CD4-positive, alpha-beta T cell treated with Interleukin-15 for 1 hour (primary cell): ENCODE measurements around the gene COX19.
"Not testable (repeated sequence)": the region's sequence is repeated elsewhere in the genome, so short reads cannot be mapped to it uniquely, and the experiment has no call there.

Source experiments
- DNase-seq: peaks from one replicate; pipeline ENCODE4 v3.0.0-alpha.2; 2020

The COX19 gene

DNA sequence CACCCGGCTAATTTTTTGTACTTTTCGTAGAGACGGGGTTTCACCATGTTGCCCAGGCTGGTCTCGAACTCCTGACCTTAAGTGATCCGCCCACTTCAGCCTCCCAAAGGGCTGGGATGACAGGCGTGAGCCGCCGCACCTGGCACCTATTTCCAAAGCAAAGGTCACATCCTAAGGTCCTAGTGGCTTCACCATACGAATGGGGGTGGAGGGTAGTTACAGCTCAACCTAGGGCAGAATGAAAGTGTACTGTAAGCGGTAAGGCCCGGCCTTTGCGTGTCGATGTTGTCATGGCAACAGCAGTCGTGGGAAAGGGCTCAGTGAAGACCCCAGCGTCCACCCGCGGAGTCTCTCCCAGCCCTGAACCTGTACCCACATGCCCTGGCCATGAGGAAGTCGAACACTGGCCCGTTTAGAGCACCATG lies 1.6 kb upstream of the COX19 start:
- DNase-seq: no peak

- no peak for DNase-seq
These were observed 539 bp upstream of the COX19 start for GRCh38 chr7:975702-976473.

- no peak for DNase-seq
These were observed 1.2 kb downstream of the COX19 start for GRCh38 chr7:974172-974571.

GRCh38 chr7:973312-973711 lies 2.0 kb downstream of the COX19 start:
- no peak for DNase-seq

DNA sequence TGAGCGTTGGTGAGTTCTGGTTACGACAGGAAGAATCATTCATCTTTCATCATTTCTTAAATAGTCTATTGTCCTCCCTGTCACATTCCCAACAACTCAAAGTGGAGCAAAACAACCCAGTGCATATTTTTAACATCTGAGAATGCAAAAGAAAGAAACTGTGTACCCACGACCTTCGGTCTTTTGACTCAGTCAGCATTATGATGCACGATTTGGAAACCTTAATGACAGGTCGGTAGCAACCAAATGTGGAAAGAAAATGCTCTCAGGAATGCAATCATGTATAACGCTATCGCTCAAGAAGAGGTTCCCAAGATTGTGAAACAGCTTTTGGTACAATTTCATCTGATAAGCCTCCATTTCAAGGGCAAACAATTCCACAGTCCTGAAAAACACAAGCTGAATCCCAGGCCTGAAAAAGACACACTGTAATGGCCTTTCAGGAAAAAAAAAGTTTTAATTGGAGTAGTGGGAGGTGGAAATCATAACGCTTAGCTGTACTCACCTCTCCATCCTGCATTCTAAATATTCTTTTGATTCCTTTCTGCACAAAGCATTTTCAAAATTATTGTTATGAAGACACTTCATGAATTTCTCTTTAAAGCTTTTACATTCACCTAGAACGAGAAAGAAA lies 2.6 kb downstream of the COX19 start:
- no peak for DNase-seq

DNA sequence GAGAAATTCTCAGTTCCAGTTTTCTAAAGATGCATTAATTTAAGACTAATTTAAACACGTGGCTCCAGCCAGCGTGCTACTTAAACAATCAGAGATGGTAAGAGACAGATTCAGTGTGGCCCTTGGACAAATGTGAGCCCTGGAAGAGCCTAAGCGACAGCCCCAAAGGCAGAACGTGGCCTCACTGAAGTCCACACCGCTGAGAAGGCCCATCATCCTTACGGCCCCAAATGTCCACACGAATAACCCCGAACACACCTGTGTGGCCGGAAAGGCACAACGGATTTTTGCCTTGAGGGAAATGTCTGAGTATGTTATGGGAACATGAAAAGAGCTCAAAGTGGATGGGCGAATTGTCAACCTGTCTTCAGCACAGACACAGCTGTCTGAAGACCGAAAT lies 3.2 kb downstream of the COX19 start:
- no peak for DNase-seq

GRCh38 chr7:970744-971143 lies 4.6 kb downstream of the COX19 start:
- no peak for DNase-seq

DNA sequence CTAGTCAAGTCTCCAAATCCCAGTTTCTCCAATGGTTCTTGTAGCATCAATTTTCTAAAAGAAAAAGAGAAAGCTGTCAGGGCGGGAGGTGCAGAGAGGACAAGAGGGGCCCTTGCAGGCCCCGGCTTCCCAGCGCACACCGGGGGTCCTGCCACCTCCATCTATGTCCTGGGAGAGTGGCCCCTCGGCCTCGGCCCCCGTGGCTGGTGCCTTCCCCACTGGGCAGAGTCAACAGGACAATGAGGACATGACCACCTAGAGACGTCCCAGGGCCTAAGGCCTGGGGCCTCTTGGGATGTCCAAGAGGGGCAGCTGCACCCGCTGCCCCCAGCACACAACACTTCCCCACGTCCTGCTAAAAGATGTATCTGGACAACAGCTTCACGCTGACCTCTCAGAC lies 5.9 kb downstream of the COX19 start:
- no peak for DNase-seq

- no peak for DNase-seq
These were observed 6.9 kb downstream of the COX19 start for GRCh38 chr7:968205-969105.

GRCh38 chr7:967361-968082 lies 7.8 kb downstream of the COX19 start:
- no peak for DNase-seq

DNA sequence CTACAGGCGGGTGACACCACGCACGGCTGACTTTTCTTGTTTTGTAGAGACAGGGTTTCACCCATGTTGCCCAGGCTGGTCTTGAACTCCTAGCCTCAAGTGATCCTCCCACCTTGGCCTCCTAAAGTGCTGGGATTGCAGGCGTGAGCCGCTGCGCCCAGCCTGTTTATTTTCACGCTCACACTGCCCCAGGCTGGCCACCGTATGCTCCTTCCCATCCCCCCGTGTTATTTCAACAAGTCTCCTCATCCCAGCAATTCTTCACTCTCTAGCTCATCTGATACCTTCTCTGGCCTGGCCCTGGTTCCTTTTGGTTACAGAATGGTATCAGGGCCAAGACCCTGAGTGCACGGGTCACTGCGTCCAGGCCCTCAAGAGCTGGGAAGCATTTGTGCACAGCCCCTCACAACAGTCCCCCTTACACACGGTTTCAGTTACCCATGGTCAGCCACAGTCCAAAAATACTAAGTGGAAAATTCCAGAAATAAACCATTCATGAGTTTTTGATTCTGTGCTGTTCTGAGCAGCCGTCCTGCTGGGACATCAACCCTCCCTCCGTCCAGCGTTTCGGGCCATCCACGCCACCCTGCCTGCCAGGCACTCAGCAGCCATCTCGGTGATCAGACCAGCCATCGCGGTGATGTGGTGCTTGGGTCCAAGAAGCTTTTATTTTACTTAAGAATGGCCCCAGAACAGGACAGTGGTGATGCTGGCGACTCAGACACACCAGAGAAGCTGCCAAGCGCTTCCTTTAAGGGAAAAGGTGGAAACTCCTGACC lies 8.9 kb downstream of the COX19 start:
- DNase-seq: no peak

DNA sequence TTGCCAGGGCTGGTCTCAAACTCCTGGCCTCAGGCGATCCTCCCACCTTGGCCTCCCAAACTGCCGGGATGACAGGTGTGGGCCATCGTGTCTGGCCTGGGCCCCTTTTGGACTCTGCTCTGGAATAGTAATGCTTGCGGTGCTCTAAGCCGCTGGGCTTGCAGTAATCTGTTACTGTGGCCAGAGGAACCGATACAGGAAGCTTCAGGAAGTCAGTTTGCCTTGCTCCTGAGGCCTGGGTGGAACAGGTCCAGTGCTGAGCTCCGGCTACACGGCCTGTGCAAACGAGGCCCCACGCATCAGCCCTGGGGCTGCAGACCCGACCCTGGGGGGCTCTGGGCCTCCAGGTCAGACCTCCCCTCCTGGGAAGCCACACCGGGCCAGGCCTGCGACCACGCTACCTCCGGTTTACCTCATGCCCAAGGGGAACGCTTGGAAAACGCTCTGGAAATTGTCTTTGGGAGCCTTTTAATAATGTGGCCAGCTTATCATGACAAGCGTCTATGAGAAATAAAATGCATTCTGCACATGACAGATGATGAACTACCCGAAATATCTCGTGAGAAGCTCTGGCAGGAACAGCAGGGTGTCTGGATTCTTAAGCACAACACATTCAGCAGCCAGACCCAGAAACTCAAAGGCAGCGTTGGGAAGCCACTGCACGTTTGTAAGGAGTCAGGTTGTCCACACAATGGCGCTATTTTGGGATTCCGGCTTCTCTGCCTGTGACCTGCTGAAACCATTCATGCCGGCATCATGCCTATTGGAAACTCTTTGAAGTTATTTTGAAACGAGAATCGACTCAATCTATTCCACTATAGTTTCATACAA lies 10.7 kb downstream of the COX19 start:
- DNase-seq: no peak

DNA sequence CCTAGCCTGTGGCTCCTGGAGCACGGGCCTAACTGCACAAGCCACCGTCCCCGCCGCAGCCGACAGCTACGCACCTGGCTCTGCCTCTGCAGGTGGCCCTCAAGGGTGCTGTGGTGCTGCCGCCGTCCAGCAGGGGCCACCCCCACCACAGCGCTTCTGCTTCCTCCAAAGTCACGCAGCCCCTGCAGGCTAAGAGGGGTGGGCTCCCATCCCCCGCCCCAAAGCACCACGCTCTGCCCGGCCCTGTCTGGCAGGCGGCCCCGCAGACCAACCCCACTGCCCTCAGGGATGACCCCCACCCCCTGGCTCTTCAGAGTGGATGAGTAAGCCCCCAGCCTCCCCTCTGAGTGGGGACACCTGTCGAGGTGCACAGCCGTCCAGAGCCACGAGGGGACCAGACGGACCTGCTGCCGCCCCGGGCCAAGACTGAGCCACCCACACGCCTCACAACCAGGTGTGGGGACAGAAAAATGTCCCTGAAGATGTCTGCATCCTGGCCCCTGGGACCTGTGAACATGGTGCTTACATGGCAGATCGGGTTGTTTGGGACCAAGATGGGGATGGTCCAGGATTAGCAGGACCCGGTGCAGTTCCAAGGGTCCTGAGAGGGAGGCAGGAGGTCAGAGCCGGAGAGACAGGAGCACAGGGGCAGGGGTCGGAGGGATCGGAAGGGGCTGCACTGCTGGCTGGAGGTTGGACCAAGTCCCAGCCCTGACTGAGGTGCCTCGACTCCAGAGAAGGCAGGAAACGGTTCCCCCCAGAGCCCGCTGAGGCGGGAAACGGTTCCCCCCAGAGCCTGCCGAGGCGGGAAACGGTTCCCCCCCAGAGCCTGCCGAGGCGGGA lies 11.9 kb downstream of the COX19 start:
- DNase-seq: no peak

GRCh38 chr7:962401-963081 lies 12.8 kb downstream of the COX19 start:
- DNase-seq: no peak

- DNase-seq: no peak
These were observed 13.6 kb downstream of the COX19 start for GRCh38 chr7:961546-962400.

DNA sequence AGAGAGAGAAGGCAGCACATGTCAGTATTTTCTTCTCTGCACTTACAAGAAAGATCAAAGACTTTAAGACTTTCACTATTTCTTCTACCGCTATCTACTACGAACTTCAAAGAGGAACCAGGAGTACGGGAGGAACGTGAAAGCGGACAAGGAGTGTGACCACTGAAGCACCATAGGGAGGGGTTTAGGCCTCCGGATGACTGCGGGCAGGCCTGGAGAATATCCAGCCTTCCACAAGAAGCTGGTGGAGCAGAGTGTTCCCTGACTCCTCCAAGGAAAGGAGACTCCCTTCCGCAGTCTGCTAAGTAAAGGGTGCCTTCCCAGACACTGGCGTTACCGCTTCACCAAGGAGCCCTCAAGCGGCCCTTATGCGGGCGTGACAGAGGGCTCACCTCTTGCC lies 14.4 kb downstream of the COX19 start:
- not testable (repeated sequence) for DNase-seq

GRCh38 chr7:960269-960871 lies 15.0 kb downstream of the COX19 start:
- DNase-seq: no peak

DNA sequence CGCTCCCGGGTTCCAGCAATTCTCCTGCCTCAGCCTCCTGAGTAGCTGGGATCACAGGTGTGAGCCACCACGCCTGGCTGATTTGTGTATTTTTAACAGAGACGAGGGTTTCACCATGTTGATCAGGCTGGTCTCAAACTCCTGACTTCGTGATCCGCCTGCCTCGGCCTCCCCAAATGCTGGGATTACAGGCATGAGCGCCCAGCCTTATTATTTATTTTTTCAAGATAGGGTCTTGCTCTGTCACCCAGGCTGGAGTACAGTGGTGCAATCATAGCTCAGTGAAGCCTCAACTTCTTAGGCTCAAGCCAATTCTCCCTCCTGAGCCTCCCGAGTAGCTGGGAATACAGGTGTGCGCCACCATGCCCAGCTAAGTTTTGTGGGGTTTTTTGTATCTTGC lies 15.6 kb downstream of the COX19 start:
- not testable (repeated sequence) for DNase-seq
